SU-DHL-6 (cell line): ENCODE results near the gene OR14A2.

Experiments
- CTCF ChIP-seq: fragments of 200-600 bp; sonication (generic); IDR thresholded peaks from one replicate; pipeline ENCODE4 v1.5.1; 2017; ENCODE audit warnings: antibody characterized with exemption, mild to moderate bottlenecking, low read length, moderate library complexity; ENCODE audit not compliant: insufficient read depth, poor library complexity, severe bottlenecking
- EZH2phosphoT487 ChIP-seq: fragments of 200-600 bp; sonication (generic), shearing (Covaris generic); conservative IDR thresholded peaks from 2 replicates; pipeline ENCODE4 v1.6.1; 2018; ENCODE audit warnings: mild to moderate bottlenecking, antibody characterized with exemption, low read length, moderate library complexity, mixed read lengths

- TF ChIP-seq CTCF, result no peak
- TF ChIP-seq EZH2phosphoT487, result no peak
These were observed 26.7 kb downstream of the OR14A2 start for GRCh38 chr1:247721222-247721621.
